GM18951 (cell line): ENCODE measurements around the gene BCAS3.

Experiments
- POLR2A ChIP-seq: IDR thresholded peaks from 4 replicates; pipeline ENCODE4 v1.6.1; 2011; ENCODE audit warnings: mild to moderate bottlenecking; ENCODE audit not compliant: insufficient read length, insufficient read depth; ENCODE audit errors: extremely low read depth
- in situ Hi-C: fragments of 300-500 bp; cut with MboI; formaldehyde crosslinking; loops from one replicate; pipeline ENCODE4 v1.12.0; 2022; ENCODE audit warnings: low sequenced_read_pairs, mixed read lengths, inconsistent platforms; ENCODE audit not compliant: unreplicated experiment

Gene BCAS3

DNA sequence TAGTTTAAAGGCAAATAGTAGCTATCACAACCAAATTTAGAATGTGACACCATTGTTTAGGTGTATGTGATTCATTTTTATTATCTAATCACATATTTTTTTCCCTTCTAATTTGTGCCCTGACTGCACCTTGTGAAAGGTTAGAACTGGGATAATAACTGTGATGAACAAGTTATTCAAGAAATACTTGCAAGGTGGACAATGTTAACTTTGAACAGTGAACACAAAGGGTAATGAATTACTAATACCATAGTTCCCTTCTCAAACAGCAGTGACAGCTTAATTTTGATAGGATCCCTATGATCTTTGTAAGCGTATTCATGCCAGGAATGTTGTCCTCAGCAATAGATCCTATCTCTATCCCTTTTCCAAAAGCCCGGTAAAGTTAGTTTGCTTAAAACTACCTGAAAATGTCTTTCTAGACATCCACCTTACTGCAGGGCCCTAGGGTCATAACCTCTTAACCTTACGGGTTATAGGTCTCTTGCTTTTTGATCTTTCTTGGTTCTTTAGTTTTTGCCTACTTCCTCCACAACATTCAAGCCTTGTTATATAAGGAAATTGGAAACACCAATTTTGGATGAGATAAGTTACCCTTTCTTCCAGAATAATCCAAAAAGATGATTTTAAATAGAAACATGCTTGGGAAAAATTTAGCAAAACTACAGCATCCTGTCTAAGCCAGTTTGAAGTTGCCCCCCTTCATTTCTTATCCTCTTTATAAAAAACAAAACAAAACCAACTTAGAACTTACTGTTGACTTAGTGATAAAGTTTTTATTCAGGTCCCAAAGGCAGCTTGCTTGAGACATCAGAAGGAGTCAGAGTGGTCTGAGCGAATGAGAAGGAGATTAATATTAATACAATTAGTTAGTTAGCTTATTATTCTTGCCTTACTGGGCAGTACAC lies 522.0 kb downstream of the BCAS3 start:
- in situ Hi-C loops: no loop called here
- no peak for TF ChIP-seq POLR2A

DNA sequence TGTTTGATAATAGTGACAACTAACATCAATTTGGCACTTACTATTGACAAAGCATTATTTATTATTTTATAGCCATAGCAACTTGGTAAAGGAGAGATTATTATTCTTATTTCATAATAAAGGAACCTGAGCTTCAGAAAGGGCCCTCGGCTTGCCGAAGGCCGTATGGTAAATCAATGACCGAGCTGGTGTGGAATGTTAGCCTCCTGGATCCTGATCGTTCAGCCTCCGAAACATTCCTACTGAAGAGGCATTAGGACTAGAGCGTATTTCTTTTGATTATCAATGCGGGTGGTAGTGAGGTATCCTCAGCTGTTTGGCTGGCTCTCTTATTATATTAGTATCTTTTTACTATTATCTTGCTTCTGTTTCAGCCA lies 522.7 kb downstream of the BCAS3 start:
- in situ Hi-C loops: no loop called here
- TF ChIP-seq POLR2A: no peak

DNA sequence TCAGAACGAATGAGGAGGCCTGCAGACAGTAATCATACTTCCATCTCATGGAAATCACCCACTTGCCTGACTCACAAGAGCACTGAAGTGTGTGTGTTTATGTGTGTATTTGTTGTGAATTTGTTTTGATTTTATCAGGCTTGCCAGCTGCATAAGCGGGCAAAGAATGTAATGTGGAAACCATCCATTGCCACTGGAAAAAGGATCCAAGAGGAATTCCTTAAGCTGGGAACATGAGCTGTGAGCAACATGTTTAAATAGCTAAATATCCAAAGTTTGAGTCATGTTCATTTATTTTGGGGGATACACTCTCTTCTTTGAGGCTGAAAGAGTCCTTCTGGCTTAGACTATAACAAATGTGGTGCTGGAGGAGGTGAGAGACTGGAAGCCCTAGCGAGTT lies 523.6 kb downstream of the BCAS3 start:
- no peak for TF ChIP-seq POLR2A
- in situ Hi-C loops: no loop called here

DNA sequence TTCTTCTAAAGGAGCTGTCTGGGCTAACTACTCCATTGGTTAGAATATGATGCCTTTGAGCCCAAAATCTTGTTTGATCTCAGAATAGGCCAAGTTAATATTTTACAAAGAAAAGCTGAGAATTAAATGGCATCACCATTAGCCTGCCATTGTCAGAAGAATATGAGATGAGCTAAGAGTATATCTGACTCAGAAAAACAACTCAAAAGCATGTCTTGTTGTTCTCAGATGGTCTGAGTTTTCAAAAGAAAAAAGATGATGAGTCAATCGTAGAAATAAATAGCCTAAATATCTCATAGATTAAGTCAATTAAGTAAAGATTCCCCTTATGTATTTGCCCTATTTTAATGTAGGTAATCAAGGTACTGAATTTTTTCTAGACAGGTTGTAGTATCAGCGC lies 524.9 kb downstream of the BCAS3 start:
- in situ Hi-C loops: no loop called here
- no peak for TF ChIP-seq POLR2A

DNA sequence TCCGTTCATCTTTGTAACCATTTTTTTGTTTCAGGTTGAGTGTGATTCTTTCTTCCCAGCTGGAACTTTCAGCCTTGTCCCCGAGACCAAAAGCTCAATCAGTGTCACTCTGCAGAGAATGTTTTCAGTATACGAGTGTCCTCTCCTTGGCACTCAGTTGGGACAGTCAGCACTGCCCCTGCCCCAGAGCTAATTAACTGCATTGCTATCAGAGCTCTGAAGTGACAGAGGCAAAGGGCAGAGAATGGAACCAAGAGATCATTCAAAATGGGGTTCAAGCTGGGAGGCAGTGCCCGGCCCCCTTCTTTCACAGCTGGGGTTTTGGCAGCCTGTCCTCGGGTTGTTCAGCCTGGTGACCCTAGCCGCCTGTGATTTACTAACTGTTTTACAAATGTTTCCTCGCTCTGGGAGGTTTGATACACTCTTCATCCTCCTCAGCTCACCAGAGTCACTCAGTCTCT lies 526.0 kb downstream of the BCAS3 start:
- in situ Hi-C loops: no loop called here
- TF ChIP-seq POLR2A: no peak

DNA sequence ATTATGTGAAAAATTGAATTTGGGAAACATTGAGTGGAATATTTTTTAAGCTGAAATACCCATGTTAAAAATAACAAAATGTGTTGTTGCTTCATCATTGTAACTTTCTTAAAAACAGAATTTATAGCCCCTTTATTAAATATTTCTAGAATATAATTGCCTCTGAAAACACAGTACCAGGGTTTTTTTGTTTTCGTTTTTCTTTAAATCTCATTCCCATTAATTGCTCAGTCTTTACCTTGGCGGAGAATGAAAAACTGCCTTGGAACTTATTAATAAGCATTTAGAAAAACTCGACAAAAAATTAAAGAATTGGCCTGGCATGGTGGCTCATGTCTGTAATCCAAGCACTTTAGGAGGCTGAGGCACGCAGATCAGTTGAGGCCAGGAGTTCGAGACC lies 526.8 kb downstream of the BCAS3 start:
- in situ Hi-C loops: no loop called here
- TF ChIP-seq POLR2A: no peak

DNA sequence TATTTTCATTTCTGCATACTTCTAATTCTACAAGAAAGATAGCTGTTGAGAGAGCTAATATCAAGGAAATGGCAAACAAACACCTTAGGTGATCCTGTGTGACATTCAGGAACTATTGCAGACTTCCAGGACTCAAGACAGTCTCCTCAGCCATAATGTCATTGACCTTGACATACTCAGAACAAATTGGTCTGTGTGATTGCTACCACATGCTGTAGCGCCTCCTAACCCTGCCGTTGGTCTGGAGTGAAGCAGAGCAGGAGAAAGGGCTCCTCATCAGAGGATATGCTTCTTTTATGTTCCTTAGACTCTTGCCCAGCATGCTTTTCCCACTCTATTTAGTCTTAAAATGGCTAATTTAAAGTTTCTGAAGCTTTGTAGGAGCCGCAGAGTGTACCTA lies 527.8 kb downstream of the BCAS3 start:
- no peak for TF ChIP-seq POLR2A
- in situ Hi-C loops: no loop called here

DNA sequence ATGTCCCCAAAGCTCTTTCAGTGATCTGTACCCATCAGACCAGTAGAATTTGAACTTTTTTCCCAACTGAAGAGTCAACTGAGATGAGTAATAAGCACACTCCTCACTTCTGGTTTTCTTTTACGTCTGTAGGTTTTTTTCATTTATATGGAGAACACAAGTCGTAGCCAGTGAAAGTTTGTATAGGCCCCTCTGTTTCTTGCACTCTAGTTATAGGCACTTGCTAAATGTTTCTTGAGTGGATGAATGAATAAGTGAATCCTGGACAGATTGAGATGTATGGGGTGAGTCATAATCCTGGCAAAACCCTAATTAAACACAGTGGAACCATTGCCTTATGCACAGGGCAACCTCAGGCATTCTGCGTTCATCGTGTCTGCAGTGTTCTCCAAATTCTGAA lies 528.3 kb downstream of the BCAS3 start:
- in situ Hi-C loops: no loop called here

DNA sequence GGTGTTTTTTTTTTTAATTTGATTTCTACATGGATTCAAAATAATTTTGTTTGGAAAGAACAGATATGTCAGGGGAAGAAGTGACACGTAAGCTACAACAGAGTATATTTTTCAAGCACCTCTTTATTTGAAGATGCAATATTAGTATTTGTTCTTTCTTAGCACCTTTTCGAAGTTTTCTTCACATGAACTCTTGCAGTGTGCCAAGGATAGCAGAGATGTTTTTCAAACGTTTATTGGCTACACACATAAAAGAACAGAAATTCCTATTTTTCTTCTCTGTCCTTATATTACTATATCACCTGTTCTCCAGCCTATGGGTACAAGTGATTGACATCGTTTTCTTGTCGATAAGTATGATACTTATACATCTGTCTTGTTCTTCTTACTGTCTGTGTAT lies 529.3 kb downstream of the BCAS3 start:
- in situ Hi-C loops: no loop called here
- no peak for TF ChIP-seq POLR2A

More for the DNA sequence above, 528.3 kb downstream of the BCAS3 start:
- no peak for TF ChIP-seq POLR2A

DNA sequence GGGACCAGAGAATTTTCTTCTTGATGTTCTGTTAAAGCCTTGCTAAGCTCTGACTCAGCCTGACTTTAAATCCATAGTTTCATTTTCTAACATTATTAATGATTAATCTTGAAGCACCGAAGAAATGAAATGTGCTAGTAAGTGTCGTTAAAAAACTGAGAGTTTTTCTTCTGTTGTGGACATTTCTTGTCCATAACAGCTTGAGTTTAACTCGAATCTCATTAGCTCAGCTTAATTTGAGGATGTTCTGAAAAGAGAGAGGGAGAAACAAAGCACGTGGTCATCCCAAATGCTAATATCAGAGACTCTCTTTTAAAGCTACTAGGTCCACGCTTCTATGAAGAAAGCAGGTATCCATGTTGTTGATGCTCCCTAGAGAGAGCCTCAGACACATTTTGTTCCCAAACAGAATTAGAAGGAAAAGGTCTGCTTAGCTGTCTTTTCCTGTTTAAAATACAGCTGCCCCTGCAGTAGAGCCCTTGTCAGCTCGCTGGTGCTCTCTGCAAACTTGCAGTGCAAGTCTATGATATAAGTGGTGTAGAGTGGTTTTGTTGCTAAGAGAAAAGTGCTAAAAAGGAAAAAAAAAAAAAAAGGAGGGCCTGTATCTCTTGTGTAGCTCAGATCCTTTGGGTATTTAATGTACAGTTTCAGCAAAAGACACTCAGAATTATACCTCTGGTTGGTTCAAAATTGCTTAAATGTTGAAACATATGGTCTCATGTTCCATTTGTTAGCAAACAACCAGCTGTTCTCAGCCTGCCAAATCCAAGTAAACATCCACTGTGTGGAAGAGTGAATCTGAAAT lies 530.9 kb downstream of the BCAS3 start:
- in situ Hi-C loops: no loop called here
- TF ChIP-seq POLR2A: no peak

DNA sequence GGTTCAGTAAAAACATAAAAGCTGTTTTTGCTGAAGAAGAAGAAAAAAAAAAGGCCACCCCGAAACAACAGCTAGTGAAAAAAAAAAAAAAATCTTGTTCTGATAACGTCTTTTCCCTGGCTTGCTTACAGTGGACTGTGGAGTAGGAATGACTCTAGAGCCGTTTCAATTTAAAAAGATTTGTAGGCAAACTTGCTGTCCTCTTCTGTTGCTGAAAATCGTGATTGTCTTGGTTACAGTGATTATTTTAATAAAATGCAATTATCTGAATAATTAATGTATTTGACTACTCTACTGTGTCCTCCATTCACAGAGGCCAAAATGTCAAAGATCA lies 531.4 kb downstream of the BCAS3 start:
- no peak for TF ChIP-seq POLR2A
- in situ Hi-C loops: no loop called here

DNA sequence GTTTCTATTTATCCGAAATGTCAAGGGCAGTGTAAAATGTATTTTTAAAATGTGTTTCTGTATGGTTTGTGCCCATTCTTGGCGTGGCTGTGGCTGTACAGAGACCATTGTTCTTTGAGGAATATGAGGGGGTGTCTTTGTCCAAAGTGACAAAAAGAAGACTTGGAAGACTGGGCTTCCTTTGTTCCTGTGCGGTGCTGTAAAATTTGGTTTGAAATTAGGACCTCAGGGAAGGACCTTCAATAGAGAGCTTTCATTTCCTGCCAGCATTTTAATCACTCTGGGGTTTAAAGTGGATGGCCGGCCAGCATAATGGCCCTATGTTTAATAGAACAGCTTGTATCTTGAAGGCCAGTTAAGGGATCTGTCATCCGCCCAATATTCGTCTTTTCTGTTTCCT lies 531.9 kb downstream of the BCAS3 start:
- in situ Hi-C loops: no loop called here
- TF ChIP-seq POLR2A: no peak

DNA sequence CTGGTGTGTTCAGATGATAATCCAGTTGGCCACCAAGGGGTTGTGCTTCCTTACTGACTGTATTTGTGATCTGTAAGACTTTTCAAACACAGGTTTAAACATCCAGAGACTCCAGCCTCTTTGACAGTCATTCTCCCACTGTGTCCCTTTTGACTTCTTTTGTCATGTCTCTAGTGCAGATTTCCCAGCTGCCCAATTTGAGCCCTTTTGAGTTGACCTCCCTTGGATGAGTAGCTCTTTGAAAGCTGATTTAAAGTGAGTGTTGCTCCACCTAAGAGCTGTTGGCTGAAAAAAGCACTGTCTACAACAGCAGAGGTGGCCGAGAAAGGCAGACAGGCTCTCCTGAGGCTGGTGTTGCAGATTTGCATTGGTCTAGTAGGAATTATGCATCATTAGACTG lies 533.6 kb downstream of the BCAS3 start:
- no peak for TF ChIP-seq POLR2A
- in situ Hi-C loops: no loop called here

DNA sequence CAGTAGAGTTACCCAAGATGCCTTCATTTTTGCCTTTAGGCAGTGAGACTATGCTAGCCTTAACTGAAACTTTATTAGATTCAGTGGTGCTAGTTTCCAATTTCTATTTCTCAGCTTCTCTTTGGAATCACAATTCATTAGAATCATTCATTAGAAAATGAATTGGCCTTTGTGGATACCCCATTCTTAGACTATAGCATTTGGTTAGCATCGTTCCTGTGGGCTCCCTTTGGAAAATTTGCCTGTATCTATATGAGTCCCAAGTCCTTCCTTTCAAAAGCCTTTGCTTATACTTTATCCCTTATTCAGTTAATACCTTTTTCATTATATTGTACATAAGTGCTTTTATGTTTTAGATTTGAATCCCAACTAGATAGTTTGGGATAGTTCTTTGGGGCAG lies 535.0 kb downstream of the BCAS3 start:
- in situ Hi-C loops: no loop called here
- no peak for TF ChIP-seq POLR2A
